Tibial nerve (tissue), 4 donors: ENCODE measurements around the gene C4orf17.

ENCODE experiments used
- EP300 ChIP-seq, 2 donors: sonication (generic); formaldehyde crosslinking; IDR thresholded peaks; one replicate each; pipeline ENCODE4 v1.6.1; 2017; ENCODE audit warnings: antibody characterized with exemption in 2 of 2, mild to moderate bottlenecking in 1 of 2
- POLR2A ChIP-seq, 2 donors: fragments of 450-650 bp; IDR thresholded peaks; one replicate each; pipeline ENCODE4 v1.6.1; 2017; ENCODE audit warnings: antibody characterized with exemption in 2 of 2, mild to moderate bottlenecking in 2 of 2, moderate library complexity in 2 of 2
- TF ChIP-seq, protein P1 (sequence below), 5 experiments: fragments of 200-600 bp in 3 of 5; fragments of 450-650 bp in 2 of 5; sonication (generic) in 3 of 5; IDR thresholded peaks; one replicate each; pipeline ENCODE4 v1.5.1; 2016 to 2019; ENCODE audit warnings: antibody characterized with exemption in 5 of 5, mild to moderate bottlenecking in 3 of 5, moderate library complexity in 2 of 5

DNA sequence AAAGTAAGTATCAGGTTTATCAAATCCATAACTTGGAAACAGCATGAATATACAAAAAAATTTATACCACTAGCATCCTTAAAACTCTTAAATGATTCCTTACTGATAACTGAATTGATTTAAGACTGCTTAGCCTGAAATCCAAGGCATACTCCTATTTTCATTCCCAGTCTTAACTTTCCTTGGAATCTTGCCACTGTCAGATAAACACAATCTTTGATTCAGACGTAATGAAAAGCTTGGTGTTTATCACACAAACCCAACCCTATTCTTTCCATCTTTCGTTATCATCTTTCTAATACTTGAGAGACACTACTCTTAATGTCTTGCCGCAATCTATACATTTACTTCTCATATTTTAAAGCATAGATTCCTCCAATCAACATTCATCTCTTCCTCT, 19.1 kb downstream of the C4orf17 start:
- TF ChIP-seq EP300 (IDR thresholded peaks at IDR 0.05) (no peak), POLR2A (IDR thresholded peaks at IDR 0.05) (no peak)
- TF ChIP-seq, protein P1, sequence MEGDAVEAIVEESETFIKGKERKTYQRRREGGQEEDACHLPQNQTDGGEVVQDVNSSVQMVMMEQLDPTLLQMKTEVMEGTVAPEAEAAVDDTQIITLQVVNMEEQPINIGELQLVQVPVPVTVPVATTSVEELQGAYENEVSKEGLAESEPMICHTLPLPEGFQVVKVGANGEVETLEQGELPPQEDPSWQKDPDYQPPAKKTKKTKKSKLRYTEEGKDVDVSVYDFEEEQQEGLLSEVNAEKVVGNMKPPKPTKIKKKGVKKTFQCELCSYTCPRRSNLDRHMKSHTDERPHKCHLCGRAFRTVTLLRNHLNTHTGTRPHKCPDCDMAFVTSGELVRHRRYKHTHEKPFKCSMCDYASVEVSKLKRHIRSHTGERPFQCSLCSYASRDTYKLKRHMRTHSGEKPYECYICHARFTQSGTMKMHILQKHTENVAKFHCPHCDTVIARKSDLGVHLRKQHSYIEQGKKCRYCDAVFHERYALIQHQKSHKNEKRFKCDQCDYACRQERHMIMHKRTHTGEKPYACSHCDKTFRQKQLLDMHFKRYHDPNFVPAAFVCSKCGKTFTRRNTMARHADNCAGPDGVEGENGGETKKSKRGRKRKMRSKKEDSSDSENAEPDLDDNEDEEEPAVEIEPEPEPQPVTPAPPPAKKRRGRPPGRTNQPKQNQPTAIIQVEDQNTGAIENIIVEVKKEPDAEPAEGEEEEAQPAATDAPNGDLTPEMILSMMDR (IDR thresholded peaks at IDR 0.05): no peak
